CD1c-positive myeloid dendritic cell (primary cell): ENCODE results near the gene PNLIPRP2.

Experiments
- DNase-seq: peaks from one replicate; pipeline ENCODE4 v3.0.0-alpha.2; 2016; ENCODE audit errors: extremely low spot score

Gene PNLIPRP2

GRCh38 chr10:116620423-116621400, at the start of gene PNLIPRP2:
Gene PNLIPRP2, plus strand, starts transcription at chr10:116620953.
- no peak for DNase-seq

- DNase-seq: no peak
Observed at GRCh38 chr10:116574797-116575196, 46.0 kb upstream of the PNLIPRP2 start.

- no peak for DNase-seq
Observed at GRCh38 chr10:116587878-116588591, 32.7 kb upstream of the PNLIPRP2 start.

- DNase-seq: no peak
Observed at GRCh38 chr10:116588995-116589394, 31.8 kb upstream of the PNLIPRP2 start.

GRCh38 chr10:116589926-116590325, 30.8 kb upstream of the PNLIPRP2 start:
- no peak for DNase-seq

GRCh38 chr10:116590590-116591444, 29.9 kb upstream of the PNLIPRP2 start, which contains the start of gene PNLIPRP1:
Gene PNLIPRP1, plus strand, starts transcription at chr10:116590959. Its CDS starts 171 bp downstream, at chr10:116591130.
- no peak for DNase-seq

GRCh38 chr10:116593139-116593740, 27.5 kb upstream of the PNLIPRP2 start:
- DNase-seq: no peak

GRCh38 chr10:116594525-116595035, 26.2 kb upstream of the PNLIPRP2 start:
- DNase-seq: no peak

- DNase-seq: no peak
Observed at GRCh38 chr10:116596062-116596461, 24.7 kb upstream of the PNLIPRP2 start.

- DNase-seq: no peak
Observed at GRCh38 chr10:116597543-116597942, 23.2 kb upstream of the PNLIPRP2 start.

- no peak for DNase-seq
Observed at GRCh38 chr10:116598329-116598728, 22.4 kb upstream of the PNLIPRP2 start.

- DNase-seq: no peak
Observed at GRCh38 chr10:116599991-116600390, 20.8 kb upstream of the PNLIPRP2 start.

- no peak for DNase-seq
Observed at GRCh38 chr10:116602648-116603400, 17.9 kb upstream of the PNLIPRP2 start.

GRCh38 chr10:116606061-116606483, 14.7 kb upstream of the PNLIPRP2 start:
- DNase-seq: no peak

GRCh38 chr10:116607336-116607735, 13.4 kb upstream of the PNLIPRP2 start:
- no peak for DNase-seq

- no peak for DNase-seq
Observed at GRCh38 chr10:116608686-116609594, 11.8 kb upstream of the PNLIPRP2 start.

- DNase-seq: no peak
Observed at GRCh38 chr10:116610443-116611152, 10.2 kb upstream of the PNLIPRP2 start.

- DNase-seq: no peak
Observed at GRCh38 chr10:116611153-116611545, 9.6 kb upstream of the PNLIPRP2 start.
